ENCODE results near the gene CENPL. TPM values are rescaled to one million over a fixed set of nuclear protein-coding genes. Genes with fewer than 3 reads are reported as not detected.
"Not testable (repeated sequence)": the region's sequence is repeated elsewhere in the genome, so short reads cannot be mapped to it uniquely, and the experiment has no call there.

CENPL gene
- total RNA-seq, 1 donor from 2014 or later, result 37.8 TPM

DNA sequence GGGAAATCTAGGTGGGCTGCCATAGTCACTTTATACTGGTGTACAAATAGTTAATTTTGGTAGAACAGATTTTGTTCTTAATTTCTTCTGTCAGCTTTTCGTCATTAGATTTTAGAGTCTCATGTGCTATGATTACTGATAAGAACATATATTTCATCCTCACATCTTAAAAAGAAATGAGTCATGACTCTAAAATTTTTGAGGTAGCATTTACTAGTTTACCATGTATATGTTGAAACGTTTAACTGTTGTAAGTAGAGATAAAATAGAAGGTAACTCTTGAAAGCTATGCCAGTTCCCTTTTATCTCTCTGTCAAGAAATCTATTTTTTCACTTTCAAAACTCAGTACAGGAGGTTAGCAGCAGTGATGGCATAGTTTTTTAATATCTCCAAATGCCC lies 56.5 kb downstream of the CENPL start:
- intact Hi-C loops (cut with micrococcal nuclease), result no loop called here

DNA sequence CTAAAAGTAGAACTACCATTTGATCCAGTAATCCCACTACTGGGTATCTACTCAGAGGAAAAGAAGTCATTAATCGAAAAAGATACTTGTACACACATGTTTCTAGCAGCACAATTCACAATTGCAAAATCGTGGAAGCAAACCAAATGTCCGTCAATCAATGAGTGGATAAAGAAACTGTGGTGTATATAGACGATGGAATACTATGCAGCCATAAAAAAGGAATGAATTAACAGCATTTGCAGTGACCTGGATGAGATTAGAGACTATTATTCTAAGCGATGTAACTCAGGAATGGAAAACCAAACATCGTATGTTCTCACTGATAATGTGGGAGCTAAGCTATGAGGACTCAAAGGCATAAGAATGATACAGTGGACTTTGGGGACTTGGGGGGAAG lies 60.4 kb downstream of the CENPL start:
- intact Hi-C loops (cut with micrococcal nuclease), result not testable (repeated sequence)

DNA sequence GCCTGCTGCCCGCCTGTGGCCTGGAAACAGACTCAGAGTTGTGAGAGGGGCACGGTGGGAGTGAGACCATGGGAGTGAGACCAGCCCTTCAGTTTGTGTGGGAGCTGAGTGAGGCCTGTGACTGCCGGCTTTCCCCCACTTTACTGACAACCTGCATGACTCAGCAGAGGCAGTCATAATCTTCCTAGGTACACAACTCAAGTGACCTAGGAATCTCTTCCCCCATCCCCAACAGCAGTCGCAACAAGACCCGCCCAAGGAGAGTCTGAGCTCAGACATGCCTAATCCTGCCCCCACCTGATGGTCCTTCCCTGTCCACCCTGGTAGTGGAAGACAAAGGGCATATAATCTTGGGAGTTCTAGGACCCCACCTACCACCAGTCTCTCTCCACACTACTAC lies 65.7 kb downstream of the CENPL start:
- intact Hi-C loops (cut with micrococcal nuclease), result no loop called here

DNA sequence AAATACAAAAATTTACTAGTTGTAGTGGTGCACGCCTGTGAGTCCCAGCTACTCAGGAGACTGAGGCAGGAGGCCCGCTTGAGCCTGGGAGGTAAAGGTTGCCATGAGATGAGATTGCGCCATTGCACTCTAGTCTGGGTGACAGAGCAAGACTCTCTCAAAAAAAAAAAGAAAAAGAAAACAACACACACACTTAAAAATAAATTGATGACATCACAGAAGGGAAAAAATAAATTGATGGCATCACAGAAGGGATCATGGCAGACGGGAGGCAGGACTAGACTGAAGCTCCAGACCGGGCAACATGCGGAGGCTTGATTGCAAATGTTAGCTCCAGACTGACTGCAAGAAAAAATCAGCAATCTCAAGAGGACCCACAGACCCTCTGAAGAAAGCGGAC lies 66.6 kb downstream of the CENPL start:
- intact Hi-C loops (cut with micrococcal nuclease), result no loop called here

DNA sequence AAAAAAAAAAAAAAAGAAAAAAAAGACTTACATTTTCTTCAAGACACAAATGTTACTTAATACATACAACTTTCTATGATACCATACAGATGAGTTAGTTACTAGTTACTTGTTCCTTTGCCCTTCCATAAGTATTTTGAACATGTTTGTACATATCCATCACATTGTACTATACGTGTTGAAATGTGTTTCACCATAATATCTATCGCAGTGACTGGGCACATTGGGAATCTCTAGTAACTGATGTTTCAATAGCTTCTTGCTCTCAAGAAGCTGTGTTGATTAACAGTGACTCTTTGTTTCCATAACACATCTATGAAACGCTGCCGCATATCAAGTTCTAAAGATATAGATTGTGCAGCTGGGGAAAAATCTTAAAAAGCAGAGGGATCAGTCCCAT lies 67.0 kb downstream of the CENPL start:
- intact Hi-C loops (cut with micrococcal nuclease), result no loop called here

DNA sequence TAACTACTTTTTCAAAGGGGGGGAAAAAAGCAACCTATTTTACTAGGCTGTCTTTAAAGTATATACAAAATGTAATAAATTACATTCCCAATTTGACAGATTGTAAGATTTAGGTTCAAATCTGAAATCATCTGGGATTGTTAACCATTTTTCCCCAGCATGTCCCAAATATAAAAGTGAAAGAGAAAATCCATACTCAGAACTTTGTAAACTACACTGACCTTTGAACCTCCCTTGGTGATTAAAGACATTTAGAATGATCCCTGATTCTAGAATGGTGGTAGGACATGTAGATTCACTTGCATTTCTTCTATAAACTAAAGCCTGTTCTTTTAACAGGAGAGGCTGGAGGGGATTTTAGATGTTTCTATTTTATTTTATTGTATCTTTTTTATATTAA lies 70.9 kb downstream of the CENPL start:
- intact Hi-C loops (cut with micrococcal nuclease), result no loop called here

Other genes with a start within 250 kb of the CENPL start
- gene SLC9C2, start 221.8 kb downstream of the CENPL start, total RNA-seq, result not detected in 2 replicates
- gene TEX50, start 189.5 kb downstream of the CENPL start, total RNA-seq, result not detected in 2 replicates
- gene ANKRD45, start 155.0 kb downstream of the CENPL start, total RNA-seq, result 0.11 TPM in 1 of 2 replicates, not detected in the other
- gene KLHL20, start 109.9 kb downstream of the CENPL start, total RNA-seq, result 21.4 and 21.5 TPM in 2 replicates
- gene DARS2, start 210 bp downstream of the CENPL start, total RNA-seq, result 30.6 and 33.2 TPM in 2 replicates
- 361 and 397 TPM in 2 replicates for gene GAS5, start 43.1 kb upstream of the CENPL start, total RNA-seq
- 9.2 and 10.1 TPM in 2 replicates for gene ZBTB37, start 43.5 kb upstream of the CENPL start, total RNA-seq
- 0.18 and 0.43 TPM in 2 replicates for gene SERPINC1, start 92.4 kb upstream of the CENPL start, total RNA-seq
- gene RC3H1, start 197.5 kb upstream of the CENPL start, total RNA-seq, result 32.1 and 32.2 TPM in 2 replicates